Endodermal cell (in vitro differentiated cells): ENCODE results near the gene FAM47B. TPM values are rescaled to one million over a fixed set of nuclear protein-coding genes. Genes with fewer than 3 reads are reported as not detected.

Experiments used
- DNase-seq: peaks from one replicate; pipeline ENCODE4 v3.0.0-alpha.2; 2017
- H3K27ac ChIP-seq: 2 replicates; pipeline ENCODE4 v1.5.1; 2013; ENCODE audit warnings: mild to moderate bottlenecking, low read depth, low read length, moderate library complexity
- H3K27me3 ChIP-seq: 2 replicates; pipeline ENCODE4 v1.6.1; 2013; ENCODE audit warnings: mild to moderate bottlenecking, low read length, moderate library complexity; ENCODE audit not compliant: insufficient read depth, control insufficient read depth, poor library complexity, severe bottlenecking
- H3K36me3 ChIP-seq: 2 replicates; pipeline ENCODE4 v1.7.0; 2013; ENCODE audit warnings: mild to moderate bottlenecking, low read length, moderate library complexity; ENCODE audit not compliant: control insufficient read depth, insufficient read depth
- H3K4me1 ChIP-seq: one replicate; pipeline ENCODE4 v1.7.0; 2013; ENCODE audit warnings: low read length; ENCODE audit not compliant: control insufficient read depth, insufficient read depth
- H3K4me3 ChIP-seq: 2 replicates; pipeline ENCODE4 v1.5.1; 2013; ENCODE audit warnings: mild to moderate bottlenecking, low read length, moderate library complexity
- H3K9ac ChIP-seq: 2 replicates; pipeline ENCODE4 v1.6.1; 2013; ENCODE audit warnings: mild to moderate bottlenecking, low read length, moderate library complexity; ENCODE audit not compliant: poor library complexity, severe bottlenecking; ENCODE audit errors: extremely low read depth
- H3K9me3 ChIP-seq: 2 replicates; pipeline ENCODE4 v1.6.1; 2013; ENCODE audit warnings: mild to moderate bottlenecking, low read length, moderate library complexity; ENCODE audit not compliant: control insufficient read depth
- H3K27ac Mint-ChIP-seq: 2 replicates; pipeline ENCODE4 v1.8.0; 2020; ENCODE audit warnings: mixed read lengths
- H3K27me3 Mint-ChIP-seq: 2 replicates; pipeline ENCODE4 v1.8.0; 2021; ENCODE audit warnings: mild to moderate bottlenecking, mixed read lengths; ENCODE audit not compliant: insufficient read depth
- H3K36me3 Mint-ChIP-seq: 2 replicates; pipeline ENCODE4 v1.8.0; 2020; ENCODE audit warnings: low read depth, mixed read lengths
- H3K4me1 Mint-ChIP-seq: 2 replicates; pipeline ENCODE4 v1.8.0; 2020; ENCODE audit warnings: mixed read lengths
- H3K4me3 Mint-ChIP-seq: 2 replicates; pipeline ENCODE4 v1.8.0; 2020; ENCODE audit warnings: mild to moderate bottlenecking, moderate library complexity, mixed read lengths
- H3K9me3 Mint-ChIP-seq: 2 replicates; pipeline ENCODE4 v1.8.0; 2020; ENCODE audit warnings: mild to moderate bottlenecking, mixed read lengths
- WGBS, 2 experiments: methylation state at CpG; one replicate each; pipeline versions ENCODE4 v1.1.5 to v1.1.7; 2013; ENCODE audit warnings: missing lambda C conversion rate in 2 of 2, mixed read lengths in 1 of 2; ENCODE audit not compliant: insufficient coverage in 1 of 2, insufficient read length in 1 of 2; 5-methylcytosine and 5-hydroxymethylcytosine counted together
- long read RNA-seq, 4 experiments: library from polyadenylated mRNA in 2 of 4; library from RNA in 1 of 4; library from capped mRNA in 1 of 4; stranded (forward) in 3 of 4; unstranded in 1 of 4; transcript quantifications; one replicate each; pipeline ENCODE4 v2.0.0, GENCODE V29; 2020 to 2021; ENCODE audit warnings: inconsistent platforms in 1 of 4
- polyA plus RNA-seq, 2 experiments: library from polyadenylated mRNA; stranded (reverse); fragments of 50-300 nt; gene quantifications; one replicate each; pipeline ENCODE4 v1.2.3, GENCODE V29; 2013
- total RNA-seq, 2 donors: library from RNA; stranded (reverse); fragmentation: NEBNext Ultra II Directional in 1 of 2; extraction: Animal tissue kit (Norgen Biotek cat#: 25700) in 1 of 2; gene quantifications; 2 replicates in 1 of 2; 3 replicates in 1 of 2; pipeline ENCODE4 v1.2.1, GENCODE V29; 2021
- TF ChIP-seq, protein P1 (sequence below): fragments of 200-600 bp; sonication (generic); conservative IDR thresholded peaks from 2 replicates; pipeline ENCODE4 v1.5.0; 2021; ENCODE audit warnings: antibody characterized with exemption, mild to moderate bottlenecking

Gene FAM47B
- total RNA-seq, result not detected
- not detected for polyA plus RNA-seq (2013, experiment 1 of 2)
- not detected for polyA plus RNA-seq (2013, experiment 2 of 2)
- long read RNA-seq, experiment 1, result 0 reads
- long read RNA-seq, experiment 2, result 0 reads
- long read RNA-seq, experiment 3, result 0 reads
- long read RNA-seq, experiment 4, result 0 reads

DNA sequence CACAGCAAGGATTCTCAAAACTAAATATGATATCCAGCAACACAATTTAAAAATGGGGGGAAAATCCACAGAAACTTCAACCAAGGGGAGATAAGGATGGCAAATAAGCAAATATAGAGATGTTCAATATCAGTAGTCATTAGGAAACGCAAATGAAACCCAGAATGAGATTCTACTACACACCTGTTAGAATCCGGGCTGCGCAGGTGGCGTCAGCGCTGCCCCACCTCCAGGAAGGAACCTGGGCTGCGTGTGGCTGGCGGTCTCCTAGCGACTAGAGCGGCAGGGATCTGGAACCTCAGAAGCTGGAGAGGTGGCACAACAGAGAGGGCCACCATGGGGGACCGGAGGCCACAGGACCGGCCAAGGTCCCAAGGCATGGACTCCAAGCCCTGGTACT lies at the start of gene FAM47B:
TSS of gene FAM47B (plus strand) at position 301 of the 400 bp plus-strand sequence. CDS start at position 337, 36 bp downstream.
- H3K9me3 Mint-ChIP-seq, result peaks cover 50% of the 10 kb centered on the region
- no peaks in the 10 kb centered on the region for H3K36me3 Mint-ChIP-seq
- Histone ChIP-seq H3K27me3 (no peaks in the 10 kb centered on the region), H3K9ac (no peak within 1 kb of the TSS), H3K36me3 (no peaks in the 10 kb centered on the region), H3K9me3 (no peaks in the 10 kb centered on the region), H3K4me1 (no peaks in the 10 kb centered on the region), H3K4me3 (no peak within 1 kb of the TSS), H3K27ac (no peak within 1 kb of the TSS)
- TF ChIP-seq, protein P1, sequence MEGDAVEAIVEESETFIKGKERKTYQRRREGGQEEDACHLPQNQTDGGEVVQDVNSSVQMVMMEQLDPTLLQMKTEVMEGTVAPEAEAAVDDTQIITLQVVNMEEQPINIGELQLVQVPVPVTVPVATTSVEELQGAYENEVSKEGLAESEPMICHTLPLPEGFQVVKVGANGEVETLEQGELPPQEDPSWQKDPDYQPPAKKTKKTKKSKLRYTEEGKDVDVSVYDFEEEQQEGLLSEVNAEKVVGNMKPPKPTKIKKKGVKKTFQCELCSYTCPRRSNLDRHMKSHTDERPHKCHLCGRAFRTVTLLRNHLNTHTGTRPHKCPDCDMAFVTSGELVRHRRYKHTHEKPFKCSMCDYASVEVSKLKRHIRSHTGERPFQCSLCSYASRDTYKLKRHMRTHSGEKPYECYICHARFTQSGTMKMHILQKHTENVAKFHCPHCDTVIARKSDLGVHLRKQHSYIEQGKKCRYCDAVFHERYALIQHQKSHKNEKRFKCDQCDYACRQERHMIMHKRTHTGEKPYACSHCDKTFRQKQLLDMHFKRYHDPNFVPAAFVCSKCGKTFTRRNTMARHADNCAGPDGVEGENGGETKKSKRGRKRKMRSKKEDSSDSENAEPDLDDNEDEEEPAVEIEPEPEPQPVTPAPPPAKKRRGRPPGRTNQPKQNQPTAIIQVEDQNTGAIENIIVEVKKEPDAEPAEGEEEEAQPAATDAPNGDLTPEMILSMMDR, result no peak
- 96% methylated on average over 11 of the region's 11 CpGs; no CpG with 5 or more reads in 1 of the 2 experiments for WGBS, 2 experiments
- no peak for DNase-seq
- no peak within 1 kb of the TSS for H3K27ac Mint-ChIP-seq
- no peaks in the 10 kb centered on the region for H3K27me3 Mint-ChIP-seq
- H3K4me3 Mint-ChIP-seq, result no peak within 1 kb of the TSS
- no peaks in the 10 kb centered on the region for H3K4me1 Mint-ChIP-seq

GRCh38 chrX:34893741-34894140 lies 48.9 kb upstream of the FAM47B start:
- TF ChIP-seq, protein P1, result peak; percentile 59
- no peaks in the 10 kb centered on the region for H3K9me3 Mint-ChIP-seq

DNA sequence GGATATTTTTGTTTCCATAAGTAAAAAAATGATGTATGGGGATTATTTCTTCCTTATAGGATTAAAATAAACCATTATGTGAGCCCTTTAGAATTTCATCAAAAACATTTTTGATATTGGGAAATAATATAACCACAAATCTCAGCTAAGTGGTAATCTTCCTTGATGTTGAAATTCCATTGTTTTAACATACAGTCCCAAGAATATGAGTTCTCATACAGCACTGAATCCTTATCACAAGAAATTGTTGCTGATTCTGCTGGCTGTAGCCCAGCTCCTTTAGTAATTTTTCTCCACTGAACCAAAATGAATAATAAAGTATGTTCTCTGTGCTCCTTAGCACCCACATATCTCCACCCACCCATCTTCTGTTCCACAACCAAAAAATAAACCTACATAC lies 41.9 kb upstream of the FAM47B start:
- Histone ChIP-seq H3K9ac (no peak overlapping the region), H3K4me3 (no peak overlapping the region), H3K27ac (no peak overlapping the region), H3K27me3 (no peaks in the 10 kb centered on the region), H3K4me1 (no peaks in the 10 kb centered on the region), H3K36me3 (no peaks in the 10 kb centered on the region), H3K9me3 (no peaks in the 10 kb centered on the region)
- Mint-ChIP-seq H3K9me3 (no peaks in the 10 kb centered on the region), H3K27ac (no peak overlapping the region), H3K36me3 (no peaks in the 10 kb centered on the region), H3K27me3 (no peaks in the 10 kb centered on the region), H3K4me3 (no peak overlapping the region), H3K4me1 (no peaks in the 10 kb centered on the region)
- TF ChIP-seq, protein P1, result no peak
- no peak for DNase-seq

More at GRCh38 chrX:34893741-34894140, 48.9 kb upstream of the FAM47B start:
- no peaks in the 10 kb centered on the region for H3K27me3 Mint-ChIP-seq
- Histone ChIP-seq H3K9me3 (no peaks in the 10 kb centered on the region), H3K27ac (no peak overlapping the region), H3K4me1 (no peaks in the 10 kb centered on the region), H3K36me3 (no peaks in the 10 kb centered on the region), H3K27me3 (no peaks in the 10 kb centered on the region), H3K4me3 (no peak overlapping the region), H3K9ac (no peak overlapping the region)
- H3K27ac Mint-ChIP-seq, result no peak overlapping the region
- H3K4me3 Mint-ChIP-seq, result no peak overlapping the region
- no peak for DNase-seq
- WGBS, 2 experiments, result 88% methylated on average over 1 of the region's 1 CpG; no CpG with 5 or more reads in 1 of the 2 experiments
- no peaks in the 10 kb centered on the region for H3K36me3 Mint-ChIP-seq
- peaks cover 4% of the 10 kb centered on the region for H3K4me1 Mint-ChIP-seq
